Measurements from ENCODE around the gene KCNQ1.

GRCh38 chr11:2630679-2631078, 185.9 kb downstream of the KCNQ1 start:
- TF ChIP-seq CTCF (IDR thresholded peaks at IDR 0.05) (no peak), POLR2A (IDR thresholded peaks at IDR 0.05) (no peak), POLR2AphosphoS5 (IDR thresholded peaks at IDR 0.05) (no peak)
